ENCODE data around the gene NELL2. TPM values are rescaled to one million over a fixed set of nuclear protein-coding genes. Genes with fewer than 3 reads are reported as not detected.

NELL2 gene
- total RNA-seq, 1 experiment from 2014 or later = 32.7 TPM

DNA sequence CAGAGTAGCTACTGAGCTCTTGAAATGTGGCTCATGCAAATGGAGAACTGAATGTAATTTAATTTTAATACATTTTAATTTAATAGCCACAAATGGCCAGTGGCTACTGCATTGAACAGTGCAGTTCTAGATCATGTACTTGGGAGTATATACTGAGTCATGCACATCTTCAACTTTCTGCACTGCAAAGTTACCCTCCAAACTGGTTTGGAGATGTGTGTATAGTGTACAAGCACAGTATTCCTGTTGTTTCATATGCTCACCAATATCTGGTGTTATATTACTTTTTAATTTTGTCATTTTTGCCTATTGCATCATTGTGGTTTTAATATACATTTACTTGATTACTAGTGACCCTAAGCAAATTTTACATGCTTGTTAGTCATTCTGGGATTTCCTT lies 372.8 kb downstream of the NELL2 start:
- Histone ChIP-seq H3K4me2 (ENCODE audit: insufficient read depth, insufficient read length, low read length) (no peak overlapping the region), H3K14ac (ENCODE audit: insufficient read depth, low read length) (no peak overlapping the region), H3K23me2 (ENCODE audit: insufficient read length, low read depth, low read length, poor library complexity, severe bottlenecking) (no peaks in the 10 kb centered on the region), H3K9ac (ENCODE audit: extremely low read depth, insufficient read length, low read length) (no peak overlapping the region), H4K8ac (replicated peaks; ENCODE audit: insufficient read length, low read depth, low read length) (no peak overlapping the region), H2BK5ac (ENCODE audit: insufficient read length, low read length) (no peak overlapping the region), H3K27ac (ENCODE audit: insufficient read length, low read depth, low read length) (no peak overlapping the region), H3K79me2 (ENCODE audit: insufficient read depth, low read length) (no peaks in the 10 kb centered on the region), H3K56ac (ENCODE audit: insufficient read length, low read depth, low read length) (no peak overlapping the region), H3K27me3 (ENCODE audit: insufficient read depth, low read length) (no peaks in the 10 kb centered on the region), H2BK20ac (ENCODE audit: low read depth, low read length, poor library complexity, severe bottlenecking) (no peak overlapping the region), H3K79me1 (ENCODE audit: insufficient read depth, low read depth, low read length, poor library complexity, severe bottlenecking) (no peaks in the 10 kb centered on the region), H3K18ac (ENCODE audit: insufficient read length, low read depth, low read length) (no peak overlapping the region), H3K4ac (ENCODE audit: low read depth, low read length) (no peak overlapping the region), H3K23ac (ENCODE audit: insufficient read length, low read depth, low read length) (no peak overlapping the region), H3K9me3 (ENCODE audit: control insufficient read depth, low read depth, low read length) (no peaks in the 10 kb centered on the region), H4K5ac (ENCODE audit: insufficient read length, low read depth, low read length) (no peak overlapping the region), H4K20me1 (ENCODE audit: control insufficient read depth, insufficient read depth, insufficient read length) (no peaks in the 10 kb centered on the region), H3K4me1 (ENCODE audit: insufficient read depth, low read length) (no peaks in the 10 kb centered on the region), H2BK12ac (ENCODE audit: insufficient read length, low read depth, low read length) (no peak overlapping the region), H3T11ph (ENCODE audit: low read length) (no peak overlapping the region), H2AK5ac (ENCODE audit: insufficient read length, low read length) (no peak overlapping the region), H4K91ac (ENCODE audit: insufficient read length, low read depth, low read length) (no peak overlapping the region), H2BK120ac (ENCODE audit: low read depth, low read length, poor library complexity, severe bottlenecking) (no peak overlapping the region), H2AFZ (ENCODE audit: low read length) (no peak overlapping the region), H2BK15ac (ENCODE audit: low read depth, low read length) (no peak overlapping the region)
- H3K27me3 Mint-ChIP-seq (ENCODE audit: low read depth) = no peaks in the 10 kb centered on the region
- no peaks in the 10 kb centered on the region for H3K4me1 Mint-ChIP-seq
- no peak for DNase-seq
- TF ChIP-seq, protein P1, sequence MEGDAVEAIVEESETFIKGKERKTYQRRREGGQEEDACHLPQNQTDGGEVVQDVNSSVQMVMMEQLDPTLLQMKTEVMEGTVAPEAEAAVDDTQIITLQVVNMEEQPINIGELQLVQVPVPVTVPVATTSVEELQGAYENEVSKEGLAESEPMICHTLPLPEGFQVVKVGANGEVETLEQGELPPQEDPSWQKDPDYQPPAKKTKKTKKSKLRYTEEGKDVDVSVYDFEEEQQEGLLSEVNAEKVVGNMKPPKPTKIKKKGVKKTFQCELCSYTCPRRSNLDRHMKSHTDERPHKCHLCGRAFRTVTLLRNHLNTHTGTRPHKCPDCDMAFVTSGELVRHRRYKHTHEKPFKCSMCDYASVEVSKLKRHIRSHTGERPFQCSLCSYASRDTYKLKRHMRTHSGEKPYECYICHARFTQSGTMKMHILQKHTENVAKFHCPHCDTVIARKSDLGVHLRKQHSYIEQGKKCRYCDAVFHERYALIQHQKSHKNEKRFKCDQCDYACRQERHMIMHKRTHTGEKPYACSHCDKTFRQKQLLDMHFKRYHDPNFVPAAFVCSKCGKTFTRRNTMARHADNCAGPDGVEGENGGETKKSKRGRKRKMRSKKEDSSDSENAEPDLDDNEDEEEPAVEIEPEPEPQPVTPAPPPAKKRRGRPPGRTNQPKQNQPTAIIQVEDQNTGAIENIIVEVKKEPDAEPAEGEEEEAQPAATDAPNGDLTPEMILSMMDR (conservative IDR thresholded peaks at IDR 0.05) = no peak
- peaks cover 0 to 14% (median 4%) of the 10 kb centered on the region in 3 experiments; a peak in 5 of 7 replicates for H3K36me3 Mint-ChIP-seq (ENCODE audit: insufficient read depth in 1 of 3, low read depth in 3 of 3)
- H3K27ac Mint-ChIP-seq = no peak overlapping the region
- H3K4me3 Mint-ChIP-seq = no peak overlapping the region
- H3K9me3 Mint-ChIP-seq = peaks cover 3 to 13% of the 10 kb centered on the region in 2 experiments; a peak in 3 of 5 replicates

Data from H9 (cell line).